Fibroblast of skin of right biceps (primary cell): ENCODE measurements around the gene IL23A.
"Not testable (repeated sequence)": the region's sequence is repeated elsewhere in the genome, so short reads cannot be mapped to it uniquely, and the experiment has no call there.

Experiments used
- DNase-seq: peaks from one replicate; pipeline ENCODE4 v3.0.0-alpha.2; 2013

IL23A gene, protein sequence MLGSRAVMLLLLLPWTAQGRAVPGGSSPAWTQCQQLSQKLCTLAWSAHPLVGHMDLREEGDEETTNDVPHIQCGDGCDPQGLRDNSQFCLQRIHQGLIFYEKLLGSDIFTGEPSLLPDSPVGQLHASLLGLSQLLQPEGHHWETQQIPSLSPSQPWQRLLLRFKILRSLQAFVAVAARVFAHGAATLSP

GRCh38 chr12:56338308-56339157 is at the start of gene IL23A:
Gene IL23A, plus strand, starts transcription at chr12:56338884. Its CDS starts 161 bp downstream, at chr12:56339045.
- peak; percentile 21 for DNase-seq

DNA sequence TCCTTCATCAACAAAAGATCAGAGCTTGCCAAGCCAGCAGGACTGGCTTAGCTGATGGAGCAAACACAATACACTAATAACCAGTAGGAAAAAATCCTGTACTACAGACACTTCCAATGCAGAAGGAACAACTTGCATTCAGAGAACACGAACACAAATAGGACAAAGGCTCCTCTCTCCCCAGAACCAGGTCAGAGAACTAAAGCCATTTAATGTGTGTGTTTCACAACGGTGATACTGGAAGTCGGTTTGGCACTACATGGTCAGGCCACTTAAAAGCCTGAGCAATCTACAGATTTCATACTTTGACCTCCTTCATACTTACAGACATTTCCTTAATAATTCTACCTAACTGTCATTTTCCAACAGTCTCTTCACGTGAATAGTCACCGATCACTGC is 44.9 kb upstream of the IL23A start:
- DNase-seq: no peak

GRCh38 chr12:56296295-56296694 is 42.4 kb upstream of the IL23A start:
- no peak for DNase-seq

- DNase-seq: no peak
Measured at GRCh38 chr12:56297400-56297799, 41.3 kb upstream of the IL23A start.

- DNase-seq: no peak
Measured at GRCh38 chr12:56298828-56299227, 39.9 kb upstream of the IL23A start.

DNA sequence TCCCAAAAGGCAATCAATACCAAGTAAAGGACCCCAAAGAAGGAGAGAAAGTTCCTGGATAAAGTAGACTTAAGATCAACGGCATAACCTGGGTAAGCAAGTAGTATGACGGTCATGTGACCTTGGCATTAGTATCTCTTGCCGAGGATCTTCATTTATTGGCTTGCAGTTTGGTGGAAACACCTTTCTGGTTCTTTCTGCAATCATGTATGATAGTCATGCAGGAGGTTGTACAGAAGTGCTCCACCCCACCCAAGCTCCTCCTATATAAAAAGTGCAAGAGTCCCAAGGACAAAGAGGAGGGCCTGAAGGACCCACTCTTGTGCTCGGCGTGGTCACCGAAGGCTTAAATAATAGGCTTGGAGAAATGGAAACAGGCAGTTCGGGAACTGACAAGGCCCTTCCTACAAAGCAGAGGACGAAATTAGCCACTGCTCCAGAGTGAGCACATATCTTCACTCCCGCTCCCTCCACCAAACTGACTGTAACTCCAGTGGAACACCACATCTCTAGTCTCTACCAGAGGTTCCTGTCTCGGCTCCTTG is 39.3 kb upstream of the IL23A start:
- DNase-seq: peak; percentile 27

- peak; percentile 99 for DNase-seq
Measured at GRCh38 chr12:56299853-56300643, 38.6 kb upstream of the IL23A start, which contains the start of gene CS. Gene CS, minus strand, starts transcription at chr12:56300330. Its CDS starts 129 bp downstream, at chr12:56300201.

- no peak for DNase-seq
Measured at GRCh38 chr12:56300644-56301464, 37.8 kb upstream of the IL23A start.

DNA sequence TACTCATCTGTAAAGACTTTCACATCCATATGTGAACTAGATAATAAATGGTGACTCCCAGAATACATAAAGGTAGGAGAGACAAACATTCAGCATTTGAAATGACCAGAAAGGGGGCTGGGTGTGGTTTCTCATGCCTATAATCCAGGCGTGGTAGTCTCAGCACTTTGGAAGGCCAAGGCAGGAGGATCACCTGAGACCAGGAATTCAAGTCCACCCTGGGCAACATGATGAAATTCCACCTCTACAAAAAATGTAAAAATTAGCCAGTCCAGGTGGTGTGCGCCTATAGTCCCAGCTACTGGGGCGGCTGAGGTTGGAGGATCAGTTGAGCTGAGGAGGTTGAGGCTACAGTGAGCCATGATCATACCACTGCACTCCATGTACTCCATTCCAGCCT is 34.4 kb upstream of the IL23A start:
- no peak for DNase-seq

DNA sequence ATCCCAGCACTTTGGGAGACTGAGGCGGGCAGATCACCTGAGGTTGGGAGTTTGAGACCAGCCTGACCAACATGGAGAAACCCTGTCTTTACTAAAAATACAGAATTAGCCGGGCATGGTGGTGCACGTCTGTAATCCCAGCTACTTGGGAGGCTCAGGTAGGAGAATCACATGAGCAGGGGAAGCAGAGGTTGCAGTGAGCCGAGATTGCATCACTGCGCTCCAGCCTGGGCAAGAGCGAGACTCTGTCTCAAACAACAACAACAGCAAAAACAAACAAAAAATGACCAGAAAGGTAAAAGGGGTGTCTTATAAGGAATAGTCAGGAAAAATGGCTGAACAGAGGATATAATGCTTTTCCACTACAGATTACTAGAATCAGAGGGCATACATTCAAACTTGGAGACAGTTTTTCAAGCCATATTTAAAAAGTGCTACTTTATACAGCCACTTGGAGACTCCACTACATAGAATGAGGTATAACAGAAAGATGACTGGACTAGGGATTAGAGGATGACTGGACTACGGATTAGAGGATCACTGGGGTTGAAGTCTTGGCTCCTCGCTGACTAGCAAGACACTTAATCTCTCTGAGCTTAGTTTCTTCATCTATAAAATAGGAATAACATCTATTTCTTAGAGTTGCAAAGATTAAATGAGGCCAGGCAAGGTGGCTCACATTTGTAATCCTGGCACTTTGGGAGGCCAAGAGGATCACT is 33.7 kb upstream of the IL23A start:
- DNase-seq: no peak

DNA sequence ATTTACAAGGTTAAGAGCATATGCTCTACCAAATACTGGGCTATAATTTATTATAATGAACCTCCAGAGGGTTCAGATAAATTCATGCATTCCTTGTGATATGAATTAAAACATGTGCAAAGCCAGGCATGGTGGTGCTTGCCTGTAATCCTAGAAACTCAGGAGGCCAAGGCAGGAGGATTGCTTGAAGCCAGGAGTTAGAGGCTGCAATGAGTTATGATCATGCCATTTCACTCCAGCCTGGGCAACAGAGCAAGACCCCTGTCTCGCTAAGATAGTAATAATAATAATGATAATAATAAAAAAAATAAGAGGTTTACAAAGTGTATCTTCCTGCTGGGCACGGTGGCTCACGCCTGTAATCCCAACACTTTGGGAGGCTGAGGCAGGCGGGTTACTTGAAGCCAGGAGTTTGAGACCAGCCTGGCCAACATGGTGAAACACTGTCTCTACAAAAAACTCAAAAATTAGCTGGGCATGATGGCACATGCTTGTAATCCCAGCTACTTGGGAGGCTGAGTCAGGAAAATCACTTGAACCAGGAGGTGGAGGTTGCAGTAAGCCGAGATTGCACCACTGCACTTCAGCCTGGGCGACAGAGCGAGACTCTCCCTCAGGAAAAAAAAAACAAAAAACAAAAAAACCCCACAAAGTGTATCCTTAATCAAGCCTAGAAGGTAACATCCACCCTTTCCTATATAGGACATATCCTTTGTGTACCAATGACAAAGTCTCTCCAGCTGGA is 31.3 kb upstream of the IL23A start:
- DNase-seq: no peak

DNA sequence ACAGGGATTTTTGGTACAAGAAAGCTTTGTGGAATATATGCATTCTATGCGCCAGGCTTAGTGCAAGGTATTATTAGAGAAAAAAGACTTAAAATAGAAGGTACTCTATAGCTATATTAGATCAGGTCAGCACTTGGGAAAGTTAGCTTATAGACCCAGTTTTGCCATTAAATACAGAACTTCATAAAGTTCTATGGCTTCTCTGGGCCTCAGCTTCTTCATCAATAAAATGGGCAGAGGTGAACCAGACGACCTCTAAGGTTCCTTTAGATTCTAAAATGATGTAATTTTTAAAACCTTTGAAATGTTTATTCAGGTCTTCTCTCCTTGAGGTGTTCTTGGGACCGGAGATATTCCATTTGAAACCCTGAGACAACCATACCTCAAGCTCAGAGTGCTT is 30.0 kb upstream of the IL23A start:
- DNase-seq: no peak

DNA sequence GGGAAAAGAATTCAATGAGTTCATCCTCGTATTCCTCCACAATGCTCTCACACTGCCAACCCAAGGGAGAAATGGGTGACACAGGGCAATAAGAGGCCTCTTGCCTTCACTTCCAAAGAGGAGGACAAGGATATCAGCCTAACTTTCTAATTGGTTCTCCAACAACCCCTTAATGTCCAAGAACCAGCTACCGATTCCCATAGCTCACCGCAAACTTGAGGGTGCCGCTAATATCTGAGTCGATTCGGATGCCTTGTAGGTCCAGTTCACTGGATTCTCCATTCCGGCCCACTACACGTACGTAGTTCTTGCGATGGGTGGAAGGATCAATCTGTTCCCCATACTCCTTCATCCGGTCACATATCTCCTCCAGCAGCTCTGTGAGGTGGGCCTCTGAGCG is 27.7 kb upstream of the IL23A start:
- no peak for DNase-seq

DNA sequence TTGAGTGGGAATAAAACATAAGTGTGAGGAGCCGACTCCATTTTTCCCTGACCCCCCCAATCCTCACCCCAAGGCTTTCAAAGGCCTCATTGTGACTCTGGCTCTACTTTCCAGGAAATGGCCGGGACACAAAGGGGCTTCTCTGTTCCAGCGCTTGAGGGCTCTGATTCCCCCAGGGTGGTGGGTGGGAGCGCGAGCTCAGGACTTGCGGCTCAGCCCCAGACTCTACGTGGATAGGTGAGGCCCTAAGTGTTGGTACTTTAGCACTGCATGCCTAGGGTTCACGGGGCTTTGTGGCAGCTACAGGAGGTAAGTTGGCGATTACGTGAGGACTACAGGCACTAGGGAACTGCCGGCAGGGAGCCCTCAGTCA is 23.4 kb upstream of the IL23A start:
- DNase-seq: no peak

DNA sequence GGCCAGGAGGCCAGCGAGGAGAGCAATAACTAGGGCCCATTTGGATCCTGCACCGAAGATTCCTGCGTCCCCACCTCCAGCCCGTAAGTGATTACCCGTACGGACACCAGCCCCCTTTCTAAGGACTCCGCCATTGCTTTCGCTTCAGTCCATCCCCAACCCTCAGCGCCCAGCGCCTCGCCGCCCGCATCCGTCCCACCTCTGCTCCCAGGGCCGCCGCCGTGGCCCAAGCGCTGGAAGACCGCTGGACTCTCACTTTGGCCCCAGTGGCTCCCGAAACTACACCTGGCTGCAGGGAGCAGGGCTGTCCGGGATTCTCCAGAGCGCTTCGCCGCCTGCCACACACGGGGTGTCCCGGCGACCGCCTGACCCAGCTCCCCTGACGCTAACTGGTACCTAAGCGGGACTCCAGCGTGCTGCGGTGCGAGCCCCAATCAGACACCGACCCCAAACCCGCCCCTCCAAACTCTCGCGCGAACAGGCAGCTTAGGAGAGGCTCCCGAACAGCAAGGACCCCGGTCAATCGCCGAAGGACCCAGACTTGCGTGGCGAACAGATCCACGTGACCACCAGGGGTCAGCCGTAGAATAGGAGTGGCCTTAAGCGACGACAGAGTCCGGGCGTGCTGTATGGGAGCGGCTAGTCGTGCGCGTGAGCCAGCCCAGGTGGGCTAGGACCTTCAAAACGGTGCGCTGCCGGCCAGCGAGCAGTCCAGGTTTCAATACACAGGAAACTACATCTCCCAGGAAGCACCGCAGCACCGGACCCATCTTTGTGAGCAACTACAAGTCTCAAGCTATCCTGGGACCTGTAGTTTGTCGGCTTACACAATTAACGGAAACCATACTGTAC is 22.8 kb upstream of the IL23A start, which contains the start of gene CNPY2:
TSS of gene CNPY2 (minus strand) at position 367 of the 852 bp plus-strand sequence. CDS start 771 bp downstream, outside the sequence.
- peak; percentile 97 for DNase-seq

DNA sequence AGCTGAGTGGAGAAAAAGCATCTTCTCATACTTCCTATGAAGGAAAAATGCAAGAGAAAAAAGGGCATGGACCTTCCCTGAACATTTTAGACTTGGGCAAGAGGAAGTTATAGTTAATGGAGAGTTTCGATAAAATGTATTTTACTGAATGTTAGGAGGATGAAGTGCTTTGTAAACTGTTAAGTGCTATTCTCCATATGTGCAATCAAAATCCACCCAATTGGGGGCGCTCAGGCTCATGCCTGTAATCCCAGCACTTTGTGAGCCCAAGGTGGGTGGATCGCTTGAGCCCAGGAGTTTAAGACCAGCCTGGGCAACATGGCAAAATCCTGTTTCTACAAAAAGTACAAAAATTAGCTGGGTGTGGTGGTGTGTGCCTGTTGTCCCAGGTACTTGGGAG is 21.0 kb upstream of the IL23A start:
- no peak for DNase-seq

- peak; percentile 28 for DNase-seq
Measured at GRCh38 chr12:56321027-56321426, 17.7 kb upstream of the IL23A start.

- DNase-seq: not testable (repeated sequence)
Measured at GRCh38 chr12:56321610-56322009, 17.1 kb upstream of the IL23A start.

- no peak for DNase-seq
Measured at GRCh38 chr12:56324206-56324605, 14.5 kb upstream of the IL23A start.

- DNase-seq: no peak
Measured at GRCh38 chr12:56326126-56326525, 12.6 kb upstream of the IL23A start.
